Upper lobe of right lung (tissue), 1 donor: ENCODE measurements around the gene VPS13D. TPM values are rescaled to one million over a fixed set of nuclear protein-coding genes. Genes with fewer than 3 reads are reported as not detected.

Source experiments
- ATAC-seq: fragments of 200-7000 bp; cut with Tn5 transposase; one replicate; pipeline ENCODE4 v1.9.1; 2020; ENCODE audit warnings: mild to moderate bottlenecking, moderate library complexity
- DNase-seq: peaks from one replicate; pipeline ENCODE4 v3.0.0-alpha.2; 2020
- H3K27ac ChIP-seq: fragments of 200-600 bp; one replicate; pipeline ENCODE4 v1.8.0; 2022
- H3K27me3 ChIP-seq: fragments of 200-600 bp; one replicate; pipeline ENCODE4 v1.8.0; 2022; ENCODE audit warnings: mild to moderate bottlenecking
- H3K36me3 ChIP-seq: fragments of 200-600 bp; one replicate; pipeline ENCODE4 v1.8.0; 2022
- H3K4me1 ChIP-seq: fragments of 200-600 bp; one replicate; pipeline ENCODE4 v1.8.0; 2022
- H3K4me3 ChIP-seq: fragments of 200-600 bp; one replicate; pipeline ENCODE4 v1.8.0; 2022; ENCODE audit warnings: mild to moderate bottlenecking
- H3K9me3 ChIP-seq: fragments of 200-600 bp; one replicate; pipeline ENCODE4 v1.8.0; 2022
- intact Hi-C: fragments of 100-400 bp; cut with DNase I; formaldehyde crosslinking; loops from one replicate; pipeline ENCODE4 v1.11.0; 2022
- total RNA-seq: library from RNA; stranded (reverse); fragmentation: NEBNext Ultra II Directional; extraction: Animal tissue kit (Norgen Biotek cat#: 25700); gene quantifications from one replicate; pipeline ENCODE4 v1.2.1, GENCODE V29; 2021
- TF ChIP-seq, protein P1 (sequence below): fragments of 200-600 bp; IDR thresholded peaks from one replicate; pipeline ENCODE4 v1.8.0; 2022; ENCODE audit warnings: antibody characterized with exemption
- donor health status: DM: no; HTN: yes; CAD: no; lungs with severe emphysema.

Gene VPS13D
- total RNA-seq, 1 donor from 2014 or later = 74.7 TPM

DNA sequence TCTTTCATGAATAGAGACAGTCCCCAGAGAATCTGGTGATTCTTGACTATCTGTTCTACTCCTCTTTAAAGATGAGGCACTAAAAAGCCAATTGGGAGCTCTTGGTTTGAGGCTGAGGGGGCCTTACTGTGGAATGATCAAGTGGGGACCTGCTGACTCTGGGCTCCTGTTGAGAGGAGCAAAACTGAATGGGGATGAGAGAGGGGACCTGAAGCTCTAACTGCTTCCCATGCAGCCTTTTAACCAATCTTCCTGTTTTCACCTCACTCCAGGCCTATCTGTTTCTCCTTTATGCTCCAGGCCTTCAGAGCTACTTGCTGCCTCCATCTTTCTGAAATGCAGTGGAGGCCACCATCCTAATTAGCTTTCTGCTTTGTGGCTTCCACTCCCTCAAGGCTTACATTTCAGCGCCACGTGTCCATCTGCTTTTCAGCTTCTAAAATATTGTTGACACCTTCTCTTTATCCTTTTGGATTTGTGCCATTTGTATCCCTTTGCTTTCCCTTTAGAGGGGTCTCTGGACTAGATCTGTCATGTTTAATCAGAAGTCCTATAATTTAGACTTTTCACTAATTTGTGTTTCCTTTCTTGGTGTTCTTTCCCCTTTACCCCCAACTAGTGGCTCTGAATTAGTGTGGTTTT lies 242.4 kb downstream of the VPS13D start:
- Histone ChIP-seq H3K27ac (peak overlapping the region; percentile 58), H3K9me3 (no peaks in the 10 kb centered on the region), H3K4me1 (peaks cover 57% of the 10 kb centered on the region), H3K27me3 (no peaks in the 10 kb centered on the region), H3K4me3 (no peak overlapping the region), H3K36me3 (peaks cover 4% of the 10 kb centered on the region)
- TF ChIP-seq, protein P1, sequence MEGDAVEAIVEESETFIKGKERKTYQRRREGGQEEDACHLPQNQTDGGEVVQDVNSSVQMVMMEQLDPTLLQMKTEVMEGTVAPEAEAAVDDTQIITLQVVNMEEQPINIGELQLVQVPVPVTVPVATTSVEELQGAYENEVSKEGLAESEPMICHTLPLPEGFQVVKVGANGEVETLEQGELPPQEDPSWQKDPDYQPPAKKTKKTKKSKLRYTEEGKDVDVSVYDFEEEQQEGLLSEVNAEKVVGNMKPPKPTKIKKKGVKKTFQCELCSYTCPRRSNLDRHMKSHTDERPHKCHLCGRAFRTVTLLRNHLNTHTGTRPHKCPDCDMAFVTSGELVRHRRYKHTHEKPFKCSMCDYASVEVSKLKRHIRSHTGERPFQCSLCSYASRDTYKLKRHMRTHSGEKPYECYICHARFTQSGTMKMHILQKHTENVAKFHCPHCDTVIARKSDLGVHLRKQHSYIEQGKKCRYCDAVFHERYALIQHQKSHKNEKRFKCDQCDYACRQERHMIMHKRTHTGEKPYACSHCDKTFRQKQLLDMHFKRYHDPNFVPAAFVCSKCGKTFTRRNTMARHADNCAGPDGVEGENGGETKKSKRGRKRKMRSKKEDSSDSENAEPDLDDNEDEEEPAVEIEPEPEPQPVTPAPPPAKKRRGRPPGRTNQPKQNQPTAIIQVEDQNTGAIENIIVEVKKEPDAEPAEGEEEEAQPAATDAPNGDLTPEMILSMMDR = no peak
- intact Hi-C loops = no loop called here
- DNase-seq (no peak), ATAC-seq (no peak)

DNA sequence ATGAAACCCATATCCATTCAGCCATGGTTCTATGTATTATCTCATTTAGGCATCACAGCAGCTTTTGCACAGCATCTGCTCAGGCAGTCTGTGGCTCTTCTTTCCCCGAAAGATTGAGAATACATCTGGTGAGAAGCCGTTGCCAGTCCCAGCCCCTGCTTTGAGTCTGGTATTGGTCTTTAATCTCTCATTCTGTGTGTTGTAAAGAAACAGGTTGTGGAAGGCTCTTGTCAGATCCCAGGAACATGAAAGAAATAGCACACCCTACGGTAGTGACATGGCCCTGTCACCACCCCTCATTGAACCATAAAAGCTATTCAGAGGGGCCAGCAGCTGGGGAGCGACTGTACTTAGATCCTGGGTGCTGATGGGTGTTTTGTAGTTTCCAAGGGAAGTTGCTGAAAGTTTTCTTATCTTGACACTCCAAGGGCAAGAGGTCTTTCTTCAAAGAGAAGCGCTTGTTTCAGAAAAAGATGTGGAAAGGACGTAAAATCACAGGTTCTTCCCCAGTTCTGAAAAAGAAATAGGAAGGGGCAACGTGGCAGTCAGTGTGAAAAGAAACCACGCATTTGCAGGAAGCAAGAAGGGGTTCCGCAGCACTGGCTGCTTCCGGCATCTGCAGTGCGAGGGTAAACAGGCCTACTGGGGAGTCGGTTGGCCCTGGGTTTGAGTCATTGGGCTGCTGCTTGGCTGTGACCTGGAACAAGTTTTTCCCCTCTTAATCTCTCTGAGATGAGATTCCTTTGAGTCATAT lies 243.1 kb downstream of the VPS13D start:
- Histone ChIP-seq H3K4me1 (peaks cover 64% of the 10 kb centered on the region), H3K27ac (peak overlapping the region; percentile 58), H3K4me3 (no peak overlapping the region), H3K9me3 (no peaks in the 10 kb centered on the region), H3K36me3 (peaks cover 4% of the 10 kb centered on the region), H3K27me3 (no peaks in the 10 kb centered on the region)
- TF ChIP-seq, protein P1 = no peak
- intact Hi-C loops = no loop called here
- peak; percentile 13 for ATAC-seq
- no peak for DNase-seq

DNA sequence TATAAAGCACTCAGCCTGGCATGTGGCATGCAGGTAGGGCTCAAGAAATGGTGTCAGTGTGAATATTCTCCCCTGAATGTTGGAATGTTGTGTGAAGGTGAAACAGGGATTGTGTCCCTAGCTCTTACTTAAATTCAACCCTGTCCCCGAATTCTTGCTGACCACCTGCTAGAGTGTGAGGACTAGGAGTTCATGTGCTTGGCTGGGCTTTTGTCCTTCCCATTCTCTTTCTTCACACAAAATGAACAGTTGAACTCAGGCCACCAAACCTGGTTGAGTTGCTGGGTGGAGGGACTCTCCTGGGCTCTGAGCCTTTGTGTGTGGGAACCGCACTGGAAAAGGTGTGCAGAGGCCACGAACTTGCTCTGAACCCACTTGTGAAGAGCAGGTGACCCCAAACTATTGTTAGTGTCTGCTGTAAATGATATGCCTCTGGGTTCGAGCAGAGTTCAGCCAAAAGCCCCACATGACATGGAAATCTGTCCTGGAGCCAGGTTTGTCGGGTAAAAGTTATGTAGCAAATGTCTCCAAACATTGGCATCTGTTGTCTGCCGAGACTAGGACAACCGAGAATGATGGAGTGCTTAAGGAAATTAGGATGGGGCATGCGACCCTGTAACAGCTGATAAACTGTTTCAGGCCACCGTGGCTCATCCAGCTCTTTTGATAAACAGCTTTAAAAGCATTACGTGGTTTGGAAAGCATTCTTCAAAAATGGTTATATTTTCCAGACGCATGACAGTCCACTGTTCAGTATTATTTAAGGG lies 243.9 kb downstream of the VPS13D start:
- DNase-seq (no peak), ATAC-seq (no peak)
- intact Hi-C loops = no loop called here
- TF ChIP-seq, protein P1 = no peak
- peaks cover 72% of the 10 kb centered on the region for H3K4me1 ChIP-seq
- peaks cover 4% of the 10 kb centered on the region for H3K36me3 ChIP-seq
- peak overlapping the region; percentile 58 for H3K27ac ChIP-seq
- H3K9me3 ChIP-seq = no peaks in the 10 kb centered on the region
- H3K4me3 ChIP-seq = no peak overlapping the region
- H3K27me3 ChIP-seq = no peaks in the 10 kb centered on the region

DNA sequence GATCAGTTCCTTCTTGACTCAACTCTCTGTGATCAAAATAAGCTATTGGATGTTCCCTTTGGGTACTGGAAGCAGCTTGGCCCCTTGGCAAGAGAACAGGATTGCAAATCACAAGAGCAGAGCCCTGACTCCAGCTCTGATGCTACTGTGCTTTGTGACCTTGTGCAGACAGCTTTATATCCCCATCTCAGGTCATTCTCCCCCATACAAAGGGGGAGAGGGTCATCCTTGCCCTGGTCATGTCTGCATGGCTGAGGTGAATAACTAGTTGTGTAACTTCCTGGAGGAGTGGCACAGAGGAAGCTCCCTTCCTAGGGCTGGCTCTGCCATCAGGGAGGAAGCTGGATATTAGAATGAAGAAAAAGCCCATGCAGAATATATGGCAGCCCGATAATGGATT lies 245.3 kb downstream of the VPS13D start:
- no peak for DNase-seq
- TF ChIP-seq, protein P1 = no peak
- Histone ChIP-seq H3K9me3 (no peaks in the 10 kb centered on the region), H3K27ac (peak overlapping the region; percentile 49), H3K4me3 (no peak overlapping the region), H3K4me1 (peaks cover 75% of the 10 kb centered on the region), H3K27me3 (no peaks in the 10 kb centered on the region), H3K36me3 (peaks cover 4% of the 10 kb centered on the region)
- intact Hi-C loops = no loop called here
- peak; percentile 6 for ATAC-seq

DNA sequence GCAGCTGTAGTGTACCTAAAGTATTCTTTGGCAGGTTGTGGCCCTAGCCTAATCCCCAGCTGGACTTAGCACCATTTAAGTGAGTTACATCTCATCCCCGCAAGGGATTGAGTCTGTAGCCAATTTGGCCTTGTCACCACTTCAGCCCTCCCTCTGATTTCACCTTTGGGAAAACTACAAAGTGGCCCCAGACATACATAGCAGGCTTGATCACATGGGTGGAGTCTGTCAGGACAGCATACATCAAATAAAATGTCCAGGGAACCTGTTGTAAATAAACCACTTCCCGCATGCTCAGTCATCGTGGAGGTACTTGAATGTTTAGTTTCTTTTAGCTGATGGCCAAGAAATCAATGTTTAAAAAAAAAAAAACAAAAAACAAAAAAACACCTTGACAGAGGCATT lies 245.7 kb downstream of the VPS13D start:
- peak overlapping the region; percentile 49 for H3K27ac ChIP-seq

More for the DNA sequence above, 245.7 kb downstream of the VPS13D start:
- Histone ChIP-seq H3K27me3 (no peaks in the 10 kb centered on the region), H3K9me3 (no peaks in the 10 kb centered on the region), H3K4me1 (peaks cover 79% of the 10 kb centered on the region), H3K4me3 (no peak overlapping the region), H3K36me3 (peaks cover 4% of the 10 kb centered on the region)
- TF ChIP-seq, protein P1 = no peak
- DNase-seq (no peak), ATAC-seq (no peak)
- intact Hi-C loops = no loop called here
